HG03097 (cell line): Measurements from ENCODE around the gene BAG5.
"Not testable (repeated sequence)": the region's sequence is repeated elsewhere in the genome, so short reads cannot be mapped to it uniquely, and the experiment has no call there.

Experiments
- ATAC-seq: cut with Tn5 transposase; IDR thresholded peaks from one replicate; pipeline ENCODE4 v1.9.1; 2021; ENCODE audit not compliant: unreplicated experiment, low FRiP score

BAG5 gene

DNA sequence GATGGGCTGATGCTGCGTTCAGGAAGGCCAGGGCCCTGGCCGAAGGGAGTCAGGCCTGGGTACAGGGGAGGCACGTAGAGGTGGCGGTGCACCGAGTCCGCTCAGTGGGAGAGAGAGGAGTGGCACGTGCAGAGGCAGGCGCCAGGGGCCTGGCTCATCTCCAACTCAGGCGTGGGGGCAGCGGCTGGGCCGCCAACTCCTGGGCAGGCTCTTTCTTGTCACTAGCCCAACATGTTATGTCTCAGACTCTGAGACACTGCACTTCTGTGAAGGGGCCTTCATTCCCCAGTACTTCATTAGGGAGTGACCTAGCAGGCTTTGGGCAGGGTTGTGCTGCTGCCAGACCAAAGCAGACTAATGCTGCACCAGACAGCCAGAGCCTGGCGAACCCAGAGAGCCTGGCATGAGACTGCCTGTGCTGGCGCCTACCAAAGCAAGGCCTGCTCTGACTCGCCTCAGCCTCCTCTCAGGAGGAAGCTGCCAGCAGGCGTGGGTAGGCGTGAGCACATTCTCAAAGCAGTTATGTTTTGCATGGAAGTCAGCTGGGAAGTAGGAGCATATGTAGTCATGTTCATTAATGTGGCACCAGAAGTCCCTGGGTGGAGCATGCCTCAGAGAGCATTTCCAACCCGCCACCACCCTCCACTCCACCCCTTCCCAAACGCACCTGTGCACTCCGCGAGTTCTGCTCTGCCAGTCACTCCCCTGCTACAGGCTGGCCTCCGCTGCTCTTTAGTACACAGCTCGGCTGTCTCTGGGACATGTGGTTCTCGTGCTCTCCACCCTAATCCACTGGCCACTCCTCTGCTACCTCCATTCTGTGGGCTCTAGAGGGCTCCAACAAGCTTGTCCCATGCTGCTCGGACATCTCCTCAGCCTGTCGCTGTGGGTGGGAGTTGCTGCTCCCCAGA, 49.5 kb downstream of the BAG5 start:
- ATAC-seq = no peak

DNA sequence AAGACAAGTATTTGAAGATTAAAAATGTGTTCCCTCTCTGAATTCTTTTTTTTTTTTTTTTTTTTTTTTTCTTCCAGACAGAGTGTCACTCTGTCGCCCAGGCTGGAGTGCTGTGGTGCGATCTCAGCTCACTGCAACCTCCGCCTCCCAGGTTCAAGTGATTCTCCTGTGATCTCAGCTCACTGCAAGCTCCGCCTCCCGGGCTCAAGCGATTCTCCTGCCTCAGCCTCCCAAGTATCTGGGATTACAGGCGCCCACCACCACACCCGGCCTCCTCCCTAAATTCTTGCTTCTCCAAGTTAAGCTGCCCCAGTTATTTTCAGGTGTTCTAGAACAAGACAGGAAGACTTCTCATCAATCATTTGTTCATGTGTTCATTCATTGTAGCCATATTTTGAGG, 50.3 kb downstream of the BAG5 start:
- ATAC-seq = not testable (repeated sequence)

DNA sequence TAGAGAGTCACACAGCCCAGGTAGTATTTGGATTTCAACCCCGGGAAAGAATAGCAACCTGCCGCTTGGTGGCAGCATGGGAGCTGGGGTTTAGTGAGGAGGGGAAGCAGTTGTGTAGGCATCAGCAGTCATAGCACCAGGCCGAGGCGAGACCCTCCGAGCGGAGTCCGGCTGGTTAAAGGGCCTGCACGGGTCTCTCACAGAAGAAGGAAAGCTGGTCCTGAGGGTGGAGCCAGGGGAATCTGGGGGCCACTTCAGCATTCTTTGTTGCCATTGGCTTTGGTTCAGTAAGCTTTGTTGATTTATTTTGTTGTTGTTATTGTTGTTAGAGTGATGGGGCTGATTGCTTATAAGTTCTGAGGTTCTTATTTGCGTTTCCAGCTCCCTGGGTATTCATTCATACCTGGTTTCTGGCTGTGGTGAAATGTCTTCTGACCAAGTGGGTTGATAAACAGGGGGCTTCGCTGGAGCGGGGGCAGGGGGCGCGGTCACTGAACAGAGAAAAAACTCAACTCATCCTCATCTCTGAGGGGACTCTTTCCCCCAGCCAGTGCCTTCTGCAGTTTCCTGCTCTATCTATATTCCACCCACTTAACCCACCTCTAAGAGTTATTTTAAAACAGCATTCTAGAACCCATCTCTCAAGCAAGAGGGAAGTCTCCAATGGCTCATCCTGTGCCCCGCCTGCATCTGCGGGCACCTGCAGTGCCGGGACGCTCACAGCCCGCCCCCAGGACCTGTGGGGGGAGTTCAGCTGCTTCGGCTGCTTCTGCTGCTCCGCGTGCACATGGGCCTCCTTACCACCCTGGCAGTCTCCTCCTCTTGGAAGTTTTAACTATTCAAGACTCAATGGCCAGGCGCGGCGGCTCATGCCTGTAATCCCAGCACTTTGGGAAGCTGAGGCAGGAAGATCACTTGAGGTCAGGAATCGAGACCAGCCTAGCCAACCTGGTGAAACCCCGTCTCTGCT, 51.4 kb downstream of the BAG5 start:
- no peak for ATAC-seq

DNA sequence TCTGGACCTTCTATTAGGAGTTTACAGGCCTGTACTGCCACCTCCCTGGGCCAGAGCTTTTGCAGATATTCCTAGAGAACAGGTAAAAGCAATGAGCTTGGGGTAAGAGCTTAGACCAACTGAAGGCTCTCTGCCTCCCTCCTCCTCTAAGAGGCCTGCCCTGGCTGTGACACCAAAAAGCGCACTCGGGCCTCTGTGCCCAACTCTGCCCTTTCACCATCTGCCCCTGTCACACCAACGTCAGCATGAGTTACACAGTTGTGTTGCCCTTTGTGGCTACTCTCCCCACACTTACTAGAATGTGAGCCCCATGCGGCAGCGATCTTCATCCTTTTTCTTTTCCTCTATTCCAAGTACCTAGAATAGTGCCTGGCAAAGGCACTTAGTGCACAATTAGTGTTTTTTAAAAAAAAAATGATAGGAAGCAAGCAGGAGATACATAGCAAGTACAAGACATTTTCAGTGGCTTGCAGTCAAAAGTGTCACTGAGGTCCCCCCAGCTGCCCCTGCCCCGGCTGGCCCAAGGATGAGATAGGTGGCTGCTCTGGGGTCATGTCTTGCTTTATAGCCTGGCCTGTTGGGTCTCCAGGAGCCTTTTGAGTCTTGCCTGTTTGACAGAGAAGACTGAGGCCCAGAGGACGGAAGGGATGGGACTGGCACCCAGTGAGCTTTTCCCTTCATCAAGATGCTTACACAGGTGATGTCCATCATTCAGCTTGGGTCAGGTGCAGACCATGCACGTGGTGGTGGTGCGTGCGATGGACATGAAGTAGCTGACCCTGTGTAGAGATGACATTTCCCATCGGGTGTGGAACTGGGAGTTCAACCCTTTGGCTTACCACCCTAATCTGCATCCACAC, 52.4 kb downstream of the BAG5 start:
- ATAC-seq = no peak

DNA sequence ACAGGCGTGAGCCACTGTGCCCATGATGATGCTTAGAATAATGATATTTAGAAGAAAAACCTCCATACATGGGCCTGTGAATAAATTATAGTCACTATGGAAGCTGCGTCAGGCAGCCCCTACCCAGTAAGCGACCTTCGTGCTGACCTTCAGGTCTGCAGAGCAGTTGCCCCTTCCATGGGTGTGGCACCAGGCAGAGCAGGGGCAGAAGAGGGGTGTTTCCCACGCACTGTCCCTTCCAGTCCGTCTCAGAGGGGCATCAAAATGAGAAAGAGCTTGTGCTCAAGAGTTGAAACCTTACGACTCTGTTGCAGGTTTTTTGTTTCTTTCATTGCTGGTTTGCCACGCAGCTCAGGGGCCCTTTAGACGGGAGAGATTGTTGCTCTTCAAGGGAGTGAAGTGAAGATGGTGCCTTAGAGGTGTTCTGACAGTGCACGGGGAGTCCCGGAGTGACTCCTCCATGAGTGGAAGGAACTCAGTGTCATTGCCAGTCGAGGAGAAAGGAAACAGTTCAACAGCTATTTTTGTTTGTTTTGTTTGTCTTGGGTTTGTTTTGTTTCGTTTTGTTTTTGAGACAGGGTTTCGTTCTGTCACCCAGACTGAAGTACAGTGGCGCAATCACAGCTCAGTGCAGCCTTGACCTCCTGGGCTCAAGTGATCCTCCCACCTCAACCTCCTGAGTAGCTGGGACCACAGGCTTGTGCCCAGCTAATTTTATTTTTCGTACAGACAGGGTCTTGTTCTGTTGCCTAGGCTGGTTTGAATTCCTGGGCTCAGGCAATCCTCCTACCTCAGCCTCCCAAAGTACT, 53.7 kb downstream of the BAG5 start:
- no peak for ATAC-seq

DNA sequence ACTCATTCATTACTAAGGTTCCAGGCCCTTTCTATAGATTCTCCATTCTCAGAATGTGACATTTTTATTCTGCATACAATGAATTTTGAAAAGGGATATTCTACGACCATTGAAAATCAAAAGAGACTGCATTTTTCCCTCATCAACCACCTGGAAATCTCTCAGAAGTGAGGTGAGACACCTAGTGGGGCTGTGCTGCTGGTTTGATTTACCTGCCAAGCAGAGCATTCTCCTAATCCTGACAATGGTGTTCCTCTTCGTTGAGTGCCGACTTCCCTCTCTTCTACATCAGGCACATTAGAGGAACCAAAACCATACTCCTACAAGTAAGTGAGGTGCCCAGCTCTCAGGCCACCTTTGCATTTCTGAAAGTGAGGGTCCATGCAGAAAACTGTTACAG, 54.7 kb downstream of the BAG5 start:
- no peak for ATAC-seq
